Fibroblast of lung (primary cell): ENCODE results near the gene MIGA1. TPM values are rescaled to one million over a fixed set of nuclear protein-coding genes. Genes with fewer than 3 reads are reported as not detected.

ENCODE experiments used
- DNase-seq, 2 donors: peaks; one replicate each; pipeline versions ENCODE4 v3.0.0 to v3.0.0-alpha.2; 2010; ENCODE audit warnings: low read depth in 2 of 2
- H2AFZ ChIP-seq: 2 replicates; pipeline ENCODE4 v1.5.1; 2012; ENCODE audit warnings: low read length, control low read depth, inconsistent platforms
- H3K27ac ChIP-seq: 2 replicates; pipeline ENCODE4 v1.5.1; 2011; ENCODE audit warnings: low read length, control low read depth; ENCODE audit not compliant: insufficient read depth
- H3K27me3 ChIP-seq: 2 replicates; pipeline ENCODE4 v1.5.1; 2011; ENCODE audit warnings: mild to moderate bottlenecking, low read length; ENCODE audit not compliant: control insufficient read depth, insufficient read depth
- H3K36me3 ChIP-seq: 2 replicates; pipeline ENCODE4 v1.5.1; 2011; ENCODE audit warnings: low read length; ENCODE audit not compliant: control insufficient read depth, insufficient read depth
- H3K4me1 ChIP-seq: 2 replicates; pipeline ENCODE4 v1.5.1; 2011; ENCODE audit warnings: low read length; ENCODE audit not compliant: control insufficient read depth, insufficient read depth; ENCODE audit errors: extremely low read depth
- H3K4me2 ChIP-seq: 2 replicates; pipeline ENCODE4 v1.5.1; 2011; ENCODE audit warnings: low read length, control low read depth; ENCODE audit not compliant: insufficient read depth; ENCODE audit errors: extremely low read depth
- H3K4me3 ChIP-seq, 4 experiments: fragments of 200-600 bp in 1 of 4; sonication (generic) in 1 of 4; replicated peaks in 1 of 4; 2 replicates each; pipeline ENCODE4 v1.5.1; 2011 to 2016; ENCODE audit warnings: low read length in 4 of 4, low read depth in 3 of 4, mild to moderate bottlenecking in 3 of 4, control low read depth in 2 of 4, inconsistent platforms in 1 of 4, mixed read lengths in 1 of 4; ENCODE audit not compliant: insufficient read depth in 1 of 4; ENCODE audit errors: control extremely low read depth in 1 of 4
- H3K79me2 ChIP-seq: 2 replicates; pipeline ENCODE4 v1.5.1; 2012; ENCODE audit warnings: mild to moderate bottlenecking, low read length, inconsistent platforms; ENCODE audit not compliant: control insufficient read depth, insufficient read depth
- H3K9ac ChIP-seq: 2 replicates; pipeline ENCODE4 v1.5.1; 2011; ENCODE audit warnings: mild to moderate bottlenecking, low read length, control low read depth; ENCODE audit not compliant: insufficient read depth
- H3K9me3 ChIP-seq: 2 replicates; pipeline ENCODE4 v1.5.1; 2012; ENCODE audit warnings: low read depth, low read length; ENCODE audit not compliant: control insufficient read depth, insufficient read depth
- H4K20me1 ChIP-seq: 2 replicates; pipeline ENCODE4 v1.5.1; 2011; ENCODE audit warnings: low read length; ENCODE audit not compliant: control insufficient read depth, insufficient read depth; ENCODE audit errors: extremely low read depth
- EZH2 ChIP-seq: IDR thresholded peaks from 2 replicates; pipeline ENCODE4 v1.5.1; 2012; ENCODE audit warnings: low read length, control low read depth, mild to moderate bottlenecking; ENCODE audit errors: missing control alignments
- polyA plus RNA-seq, 2 donors: library from polyadenylated mRNA; depleted of rRNA in 1 of 2; stranded (reverse) in 1 of 2; unstranded in 1 of 2; fragments of >200 nt; gene quantifications; 2 replicates each; pipeline ENCODE4 v1.2.1, GENCODE V29; 2011 to 2012; ENCODE audit warnings: missing spikeins in 1 of 2
- total RNA-seq: library from RNA; depleted of rRNA; stranded (reverse); fragments of >200 nt; gene quantifications from 2 replicates; pipeline ENCODE4 v1.2.1, GENCODE V29; 2014
- TF ChIP-seq, protein P1 (sequence below), 2 donors: IDR thresholded peaks in 1 of 2; conservative IDR thresholded peaks in 1 of 2; 1 replicate in 1 of 2; 2 replicates in 1 of 2; pipeline ENCODE4 v1.5.1; 2011 to 2012; ENCODE audit warnings: low read length in 2 of 2, control low read depth in 1 of 2, inconsistent platforms in 1 of 2, low read depth in 1 of 2, mild to moderate bottlenecking in 1 of 2

The MIGA1 gene
- total and polyA plus RNA-seq, 2 donors (not counting 1 experiment from before 2014, with no cell fraction given) = 10.3 to 14.0 TPM

DNA sequence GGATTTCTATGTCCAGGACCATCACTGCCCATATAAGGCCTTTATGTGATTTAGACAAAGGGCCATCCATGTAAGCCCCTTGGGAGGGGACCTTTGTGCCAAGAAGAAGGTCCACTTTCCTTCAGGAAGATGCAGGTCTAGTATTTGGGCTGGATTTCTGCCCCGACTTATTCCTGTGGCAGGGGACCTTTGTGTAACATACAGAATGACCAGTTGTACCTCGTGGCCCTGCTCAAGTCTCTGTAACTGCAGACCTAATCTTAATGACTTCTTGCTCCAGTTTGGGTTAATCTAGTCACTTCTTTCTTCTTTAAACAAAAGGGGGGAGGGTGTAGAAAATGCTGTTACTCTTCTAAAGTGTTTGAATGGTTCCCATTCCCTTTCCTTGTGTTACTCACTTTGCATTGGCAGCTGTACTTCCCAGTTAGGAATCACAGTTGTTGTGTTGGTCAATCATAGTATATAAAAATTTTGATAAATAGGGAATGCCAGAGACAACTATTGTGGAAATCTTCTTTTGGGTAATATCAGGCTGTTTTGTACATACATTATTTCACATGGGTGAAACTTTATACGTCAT lies 54.2 kb downstream of the MIGA1 start:
- peak in 1 of 2 donors; percentile 5 for DNase-seq
- H3K9me3 ChIP-seq = no peaks in the 10 kb centered on the region
- no peak overlapping the region for H3K4me3 ChIP-seq
- H3K4me2 ChIP-seq = no peak overlapping the region
- no peaks in the 10 kb centered on the region for H3K36me3 ChIP-seq
- peaks cover 17% of the 10 kb centered on the region for H3K4me1 ChIP-seq
- no peaks in the 10 kb centered on the region for H3K79me2 ChIP-seq
- no peaks in the 10 kb centered on the region for H3K27me3 ChIP-seq
- no peaks in the 10 kb centered on the region for H4K20me1 ChIP-seq
- no peak overlapping the region for H3K9ac ChIP-seq
- no peak overlapping the region for H2AFZ ChIP-seq
- TF ChIP-seq EZH2 = no peak
- TF ChIP-seq, protein P1, sequence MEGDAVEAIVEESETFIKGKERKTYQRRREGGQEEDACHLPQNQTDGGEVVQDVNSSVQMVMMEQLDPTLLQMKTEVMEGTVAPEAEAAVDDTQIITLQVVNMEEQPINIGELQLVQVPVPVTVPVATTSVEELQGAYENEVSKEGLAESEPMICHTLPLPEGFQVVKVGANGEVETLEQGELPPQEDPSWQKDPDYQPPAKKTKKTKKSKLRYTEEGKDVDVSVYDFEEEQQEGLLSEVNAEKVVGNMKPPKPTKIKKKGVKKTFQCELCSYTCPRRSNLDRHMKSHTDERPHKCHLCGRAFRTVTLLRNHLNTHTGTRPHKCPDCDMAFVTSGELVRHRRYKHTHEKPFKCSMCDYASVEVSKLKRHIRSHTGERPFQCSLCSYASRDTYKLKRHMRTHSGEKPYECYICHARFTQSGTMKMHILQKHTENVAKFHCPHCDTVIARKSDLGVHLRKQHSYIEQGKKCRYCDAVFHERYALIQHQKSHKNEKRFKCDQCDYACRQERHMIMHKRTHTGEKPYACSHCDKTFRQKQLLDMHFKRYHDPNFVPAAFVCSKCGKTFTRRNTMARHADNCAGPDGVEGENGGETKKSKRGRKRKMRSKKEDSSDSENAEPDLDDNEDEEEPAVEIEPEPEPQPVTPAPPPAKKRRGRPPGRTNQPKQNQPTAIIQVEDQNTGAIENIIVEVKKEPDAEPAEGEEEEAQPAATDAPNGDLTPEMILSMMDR (conservative IDR thresholded peaks at IDR 0.05 in 1 of 2, IDR thresholded peaks at IDR 0.05 in 1 of 2; ENCODE audit: low read depth in 1 of 2, low read length in 2 of 2) = no peak
- peak overlapping the region; percentile 73 for H3K27ac ChIP-seq

DNA sequence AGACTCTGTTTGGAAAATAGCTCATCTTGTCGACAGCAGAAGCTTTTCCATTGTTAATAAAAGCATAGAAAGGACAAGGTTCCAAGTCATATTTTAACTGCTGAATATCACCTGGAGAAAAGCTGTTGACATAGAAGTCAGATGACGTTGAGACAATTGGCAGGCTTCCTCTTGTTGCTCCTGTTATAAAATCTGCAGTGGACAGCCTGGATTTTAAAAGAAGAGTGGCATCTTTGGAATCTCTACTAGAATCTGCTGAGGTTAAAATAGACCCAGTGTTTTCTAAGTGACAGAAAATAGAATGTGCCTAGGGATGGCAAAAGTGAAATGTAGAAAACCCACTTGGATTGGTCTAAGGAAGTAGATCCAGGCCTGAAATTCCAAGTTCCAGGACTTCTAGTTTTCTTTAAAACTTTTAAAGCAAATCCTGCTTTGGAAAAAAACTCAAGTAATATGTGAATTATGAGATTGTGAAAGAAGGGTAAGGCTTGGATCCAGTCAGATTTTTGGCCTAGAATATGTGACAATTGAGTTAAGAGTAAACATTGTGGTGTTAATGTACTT lies 55.4 kb downstream of the MIGA1 start:
- H3K27me3 ChIP-seq = no peaks in the 10 kb centered on the region
- peak; percentile 71 to 94 for DNase-seq
- H3K4me1 ChIP-seq = peaks cover 17% of the 10 kb centered on the region
- peak overlapping the region; percentile 36 for H3K4me2 ChIP-seq
- H4K20me1 ChIP-seq = no peaks in the 10 kb centered on the region
- no peak overlapping the region for H2AFZ ChIP-seq
- TF ChIP-seq, protein P1 (conservative IDR thresholded peaks at IDR 0.05 in 1 of 2, IDR thresholded peaks at IDR 0.05 in 1 of 2; ENCODE audit: low read depth in 1 of 2, low read length in 2 of 2) = no peak
- no peak for TF ChIP-seq EZH2
- no peaks in the 10 kb centered on the region for H3K36me3 ChIP-seq
- H3K9ac ChIP-seq = no peak overlapping the region
- no peak overlapping the region for H3K27ac ChIP-seq
- H3K4me3 ChIP-seq = peak overlapping the region in 1 of 4 experiments; percentile 17
- no peaks in the 10 kb centered on the region for H3K9me3 ChIP-seq
- no peaks in the 10 kb centered on the region for H3K79me2 ChIP-seq

DNA sequence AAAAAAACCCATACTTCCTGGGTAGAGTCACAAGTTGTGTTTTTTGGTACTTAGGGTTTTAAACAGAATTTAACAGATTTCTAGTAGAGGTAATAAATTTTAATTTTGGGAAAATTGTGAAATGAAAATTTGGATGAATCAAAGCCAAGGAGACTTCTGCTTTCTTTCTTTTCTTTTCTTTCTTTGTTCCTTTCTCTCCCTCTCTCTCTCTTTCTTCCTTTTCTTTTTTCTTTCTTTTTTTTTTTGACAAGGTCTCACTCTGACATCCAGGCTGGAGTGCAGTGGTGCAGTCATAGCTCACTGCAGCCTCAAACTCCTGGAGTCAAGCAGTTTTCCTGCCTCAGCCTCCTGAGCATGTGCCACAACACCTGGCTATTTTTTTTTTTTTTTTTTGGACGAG lies 62.1 kb downstream of the MIGA1 start:
- H2AFZ ChIP-seq = no peak overlapping the region
- H3K4me1 ChIP-seq = no peaks in the 10 kb centered on the region
- no peak overlapping the region for H3K27ac ChIP-seq
- H3K27me3 ChIP-seq = no peaks in the 10 kb centered on the region
- H3K9me3 ChIP-seq = no peaks in the 10 kb centered on the region
- H3K79me2 ChIP-seq = no peaks in the 10 kb centered on the region
- H3K4me2 ChIP-seq = no peak overlapping the region
- no peak overlapping the region for H3K9ac ChIP-seq
- no peak for DNase-seq
- no peaks in the 10 kb centered on the region for H4K20me1 ChIP-seq
- no peak overlapping the region for H3K4me3 ChIP-seq
- TF ChIP-seq, protein P1 (conservative IDR thresholded peaks at IDR 0.05 in 1 of 2, IDR thresholded peaks at IDR 0.05 in 1 of 2; ENCODE audit: low read depth in 1 of 2, low read length in 2 of 2) = no peak
- TF ChIP-seq EZH2 = no peak
- no peaks in the 10 kb centered on the region for H3K36me3 ChIP-seq
